NB4 (cell line): ENCODE measurements around the gene PHOSPHO2.

ENCODE experiments used
- DNase-seq: peaks from one replicate; pipeline ENCODE4 v3.0.0; 2010; ENCODE audit warnings: low read depth
- H3K4me3 ChIP-seq: one replicate; pipeline ENCODE4 v1.5.1; 2011; ENCODE audit warnings: mild to moderate bottlenecking, low read depth, low read length, moderate library complexity
- CTCF ChIP-seq: IDR thresholded peaks from one replicate; pipeline ENCODE4 v1.5.1; 2012; ENCODE audit warnings: low read depth, low read length
- MAX ChIP-seq: IDR thresholded peaks from 2 replicates; pipeline ENCODE4 v1.6.1; 2011; ENCODE audit warnings: low read depth, low read length
- MYC ChIP-seq: IDR thresholded peaks from 2 replicates; pipeline ENCODE4 v1.6.1; 2011; ENCODE audit warnings: low read depth, low read length
- POLR2A ChIP-seq: IDR thresholded peaks from 2 replicates; pipeline ENCODE4 v1.6.1; 2011; ENCODE audit warnings: mild to moderate bottlenecking; ENCODE audit not compliant: insufficient read length; ENCODE audit errors: extremely low read depth

Gene PHOSPHO2

GRCh38 chr2:169711751-169712509 is 17.7 kb downstream of the PHOSPHO2 start:
- no peak overlapping the region for H3K4me3 ChIP-seq
- no peak for TF ChIP-seq MAX
- peak; percentile 32 for DNase-seq

- DNase-seq, result no peak
- no peak overlapping the region for H3K4me3 ChIP-seq
- TF ChIP-seq MAX, result no peak
These were observed 18.5 kb downstream of the PHOSPHO2 start for GRCh38 chr2:169712791-169713227.

- TF ChIP-seq POLR2A (no peak), MYC (no peak), CTCF (no peak), MAX (no peak)
- no peak for DNase-seq
These were observed 19.1 kb downstream of the PHOSPHO2 start for GRCh38 chr2:169713331-169713730.

GRCh38 chr2:169714699-169715098 is 20.4 kb downstream of the PHOSPHO2 start:
- no peak overlapping the region for H3K4me3 ChIP-seq
- no peak for DNase-seq
- TF ChIP-seq POLR2A, result no peak
- no peak for TF ChIP-seq MAX
- TF ChIP-seq CTCF, result no peak
- TF ChIP-seq MYC, result no peak

More at GRCh38 chr2:169713331-169713730, 19.1 kb downstream of the PHOSPHO2 start:
- H3K4me3 ChIP-seq, result no peak overlapping the region

GRCh38 chr2:169715379-169716237 is 21.3 kb downstream of the PHOSPHO2 start:
- no peak for DNase-seq
- H3K4me3 ChIP-seq, result no peak overlapping the region
- TF ChIP-seq MAX, result no peak
- no peak for TF ChIP-seq MYC
- no peak for TF ChIP-seq CTCF
- TF ChIP-seq POLR2A, result no peak

- no peak for TF ChIP-seq CTCF
- no peak for TF ChIP-seq MYC
- TF ChIP-seq POLR2A, result no peak
- no peak for TF ChIP-seq MAX
These were observed 22.1 kb downstream of the PHOSPHO2 start for GRCh38 chr2:169716238-169716886.

More at GRCh38 chr2:169716238-169716886, 22.1 kb downstream of the PHOSPHO2 start:
- no peak for DNase-seq
- H3K4me3 ChIP-seq, result no peak overlapping the region
